Brain microvascular endothelial cell (primary cell): ENCODE measurements around the gene RNF157.

Source experiments
- DNase-seq: peaks from one replicate; pipeline ENCODE4 v3.0.0-alpha.2; 2020
- H3K27ac ChIP-seq: fragments of 250-450 bp; sonication (Bioruptor Pico); 2 replicates; pipeline ENCODE4 v1.5.1; 2020; ENCODE audit warnings: mild to moderate bottlenecking, moderate library complexity
- H3K27me3 ChIP-seq: fragments of 250-450 bp; sonication (Bioruptor Pico); replicated peaks from 2 replicates; pipeline ENCODE4 v1.5.1; 2020; ENCODE audit warnings: mild to moderate bottlenecking
- H3K36me3 ChIP-seq: fragments of 250-450 bp; sonication (Bioruptor Pico); replicated peaks from 2 replicates; pipeline ENCODE4 v1.5.1; 2020; ENCODE audit warnings: mild to moderate bottlenecking
- H3K4me3 ChIP-seq: 2 replicates; pipeline ENCODE4 v1.5.1; 2011; ENCODE audit warnings: low read depth, mild to moderate bottlenecking, control low read depth, low read length, moderate library complexity
- CTCF ChIP-seq: IDR thresholded peaks from 2 replicates; pipeline ENCODE4 v1.5.1; 2011; ENCODE audit warnings: low read depth, mild to moderate bottlenecking, moderate library complexity, low read length, control low read depth, inconsistent platforms; ENCODE audit errors: missing control alignments
- in situ Hi-C: cut with HindIII; loops from 2 replicates; pipeline ENCODE4 v1.10.0; 2017; ENCODE audit warnings: low sequenced_read_pairs, low pct_ligation_motif_present

RNF157 gene

DNA sequence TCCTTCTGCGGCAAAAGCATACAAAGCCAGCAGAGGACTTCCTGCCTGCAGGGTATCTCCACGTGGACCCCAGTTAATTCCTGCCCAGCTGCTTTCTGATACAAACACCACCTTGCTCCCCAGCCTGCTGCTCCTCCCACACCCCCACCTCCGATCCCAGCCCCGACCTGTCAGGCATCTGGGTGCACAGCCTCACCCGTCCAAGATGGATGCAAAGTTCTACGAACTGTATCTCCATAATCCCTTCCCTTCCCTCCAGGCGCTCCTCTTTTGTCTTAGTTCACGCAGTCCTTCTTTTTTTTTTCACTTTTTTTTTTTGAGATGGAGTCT, 83.7 kb downstream of the RNF157 start:
- no peak overlapping the region for H3K27ac ChIP-seq
- no peak overlapping the region for H3K4me3 ChIP-seq
- no peaks in the 10 kb centered on the region for H3K27me3 ChIP-seq
- in situ Hi-C loops, result loop anchor here (25.0 kb wide), 1 partner anchor 106 kb away; the partner anchor contains the start of gene UBALD2
- no peak for DNase-seq
- no peak for TF ChIP-seq CTCF
- H3K36me3 ChIP-seq, result no peaks in the 10 kb centered on the region

GRCh38 chr17:76155988-76156661, 84.2 kb downstream of the RNF157 start:
- DNase-seq, result no peak
- TF ChIP-seq CTCF, result no peak
- no peak overlapping the region for H3K27ac ChIP-seq
- in situ Hi-C loops, result loop anchor here (25.0 kb wide), 1 partner anchor 106 kb away; the partner anchor contains the start of gene UBALD2
- H3K4me3 ChIP-seq, result no peak overlapping the region
- H3K27me3 ChIP-seq, result no peaks in the 10 kb centered on the region
- H3K36me3 ChIP-seq, result no peaks in the 10 kb centered on the region

- H3K36me3 ChIP-seq, result no peaks in the 10 kb centered on the region
- in situ Hi-C loops, result loop anchor here (25.0 kb wide), 1 partner anchor 107 kb away; the partner anchor contains the start of gene UBALD2
- no peak overlapping the region for H3K27ac ChIP-seq
- no peak overlapping the region for H3K4me3 ChIP-seq
- H3K27me3 ChIP-seq, result no peaks in the 10 kb centered on the region
- no peak for TF ChIP-seq CTCF
- DNase-seq, result no peak
These were observed 85.1 kb downstream of the RNF157 start for GRCh38 chr17:76154936-76155845.

- in situ Hi-C loops, result loop anchor here (25.0 kb wide), 1 partner anchor 108 kb away; the partner anchor contains the start of gene UBALD2
- no peak for DNase-seq
- Histone ChIP-seq H3K36me3 (no peaks in the 10 kb centered on the region), H3K4me3 (no peak overlapping the region), H3K27me3 (no peaks in the 10 kb centered on the region), H3K27ac (no peak overlapping the region)
- TF ChIP-seq CTCF, result no peak
These were observed 86.0 kb downstream of the RNF157 start for GRCh38 chr17:76154292-76154691.

DNA sequence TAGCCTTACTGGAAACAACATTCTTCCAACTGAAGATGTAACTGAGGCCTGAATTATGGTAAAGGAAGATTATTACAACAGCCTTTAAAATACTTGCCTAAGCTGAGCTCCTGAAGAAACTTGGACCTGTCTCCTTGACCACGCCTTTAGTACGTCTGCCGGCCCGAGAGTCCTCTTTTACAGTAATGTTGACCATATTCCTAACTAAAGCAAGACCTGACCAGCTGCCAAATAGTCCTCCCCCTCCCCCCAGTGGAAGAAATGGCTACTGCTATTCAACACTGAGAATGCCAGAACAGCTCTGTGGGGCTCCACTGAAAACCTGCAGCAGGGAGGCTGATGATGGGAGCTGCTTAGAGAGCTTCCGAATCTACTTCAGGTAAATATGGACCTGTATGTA, 86.7 kb downstream of the RNF157 start:
- Histone ChIP-seq H3K27ac (no peak overlapping the region), H3K36me3 (no peaks in the 10 kb centered on the region), H3K27me3 (no peaks in the 10 kb centered on the region), H3K4me3 (no peak overlapping the region)
- in situ Hi-C loops, result loop anchor here (25.0 kb wide), 1 partner anchor 109 kb away; the partner anchor contains the start of gene UBALD2
- peak; percentile 44 for TF ChIP-seq CTCF
- peak; percentile 27 for DNase-seq
